NCI-H226 (cell line): ENCODE measurements around the gene KCP.

Source experiments
- DNase-seq: peaks from one replicate; pipeline ENCODE4 v3.0.0-alpha.2; 2015

Gene KCP

DNA sequence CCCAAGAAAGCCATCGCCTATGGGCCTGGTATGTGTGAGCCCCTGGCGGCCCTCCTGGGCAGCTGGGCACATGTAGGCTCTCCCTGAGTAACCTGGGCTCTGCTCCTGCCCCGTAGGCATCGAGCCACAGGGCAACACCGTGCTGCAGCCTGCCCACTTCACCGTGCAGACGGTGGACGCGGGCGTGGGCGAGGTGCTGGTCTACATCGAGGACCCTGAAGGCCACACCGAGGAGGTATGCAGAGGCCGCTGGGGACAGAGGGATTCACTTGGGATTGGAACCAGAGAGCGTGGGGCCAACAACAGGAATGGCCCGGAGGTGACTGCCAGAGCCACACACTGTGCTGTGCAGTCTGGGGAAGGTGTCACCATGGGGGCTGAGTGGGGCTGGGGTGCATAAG, 73.0 kb downstream of the KCP start:
- no peak for DNase-seq

DNA sequence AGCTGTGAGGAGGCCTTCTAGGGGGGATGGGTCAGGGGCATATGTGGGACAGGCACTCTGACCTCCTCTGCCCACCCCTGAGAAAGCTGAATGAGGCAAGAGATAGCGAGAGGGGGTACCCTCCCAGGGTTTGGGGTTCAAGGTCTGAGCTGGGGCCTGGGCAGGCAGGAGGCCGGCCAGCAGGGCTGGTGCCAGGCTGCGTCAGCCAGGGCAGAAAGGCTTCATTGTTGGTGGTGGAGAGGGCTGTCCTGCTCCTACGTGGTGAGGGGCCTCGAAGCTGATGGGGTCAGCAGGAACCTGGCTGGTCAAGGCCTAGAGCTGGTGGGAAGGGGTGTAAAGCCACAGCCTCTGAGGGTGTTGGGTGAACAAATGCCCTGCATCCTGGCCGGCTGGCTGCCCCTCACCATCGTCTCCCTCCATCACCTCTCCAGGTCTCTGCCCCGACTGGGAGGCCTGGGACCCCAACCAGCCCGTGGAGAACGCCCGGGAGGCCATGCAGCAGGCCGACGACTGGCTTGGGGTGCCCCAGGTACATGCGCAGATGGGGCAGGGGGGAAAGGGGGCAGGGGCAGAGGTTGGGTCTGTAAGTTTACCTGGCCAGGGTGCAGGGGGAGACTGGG, 73.7 kb downstream of the KCP start:
- no peak for DNase-seq

DNA sequence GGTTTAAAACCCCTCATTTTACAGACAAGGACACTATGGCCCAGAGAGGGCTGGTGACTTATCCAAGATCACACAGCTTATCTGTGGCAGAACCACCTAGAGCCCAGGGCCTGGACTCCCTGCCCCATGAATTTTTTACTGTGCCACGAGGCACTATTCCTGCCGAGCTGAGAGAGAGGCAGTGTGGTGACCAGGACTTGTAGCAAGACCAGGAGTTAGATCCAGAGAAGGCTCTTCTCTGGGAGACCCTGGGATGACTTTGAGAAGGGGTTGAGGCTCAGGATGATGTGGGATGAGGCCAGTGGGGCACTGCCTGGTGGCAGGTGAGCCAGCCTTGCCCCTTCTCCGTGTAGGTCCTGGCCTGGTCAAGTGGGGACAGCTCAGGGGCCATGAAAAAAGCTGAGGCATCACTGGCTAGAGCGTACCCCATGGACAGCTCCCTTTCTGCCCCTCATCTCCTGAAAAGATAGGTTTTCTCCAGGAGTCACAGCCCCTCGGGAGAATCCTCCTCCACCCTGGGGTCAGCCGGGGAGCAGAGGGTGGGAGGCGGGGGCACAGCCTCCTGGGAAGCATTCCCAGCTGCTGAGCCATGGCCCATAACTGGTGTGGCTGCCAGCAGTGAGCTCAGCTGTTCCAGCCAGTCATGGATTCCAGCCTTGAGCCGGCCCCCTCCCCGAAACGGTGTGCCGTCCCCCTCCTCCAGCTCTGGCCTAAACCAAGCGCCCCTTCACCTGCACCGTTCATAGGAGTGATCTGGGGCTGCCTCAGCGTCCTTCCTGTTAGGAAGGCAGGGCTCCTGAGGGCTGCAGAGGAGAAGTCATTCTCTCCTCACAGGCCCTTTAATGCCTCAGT, 74.5 kb downstream of the KCP start:
- DNase-seq = no peak

DNA sequence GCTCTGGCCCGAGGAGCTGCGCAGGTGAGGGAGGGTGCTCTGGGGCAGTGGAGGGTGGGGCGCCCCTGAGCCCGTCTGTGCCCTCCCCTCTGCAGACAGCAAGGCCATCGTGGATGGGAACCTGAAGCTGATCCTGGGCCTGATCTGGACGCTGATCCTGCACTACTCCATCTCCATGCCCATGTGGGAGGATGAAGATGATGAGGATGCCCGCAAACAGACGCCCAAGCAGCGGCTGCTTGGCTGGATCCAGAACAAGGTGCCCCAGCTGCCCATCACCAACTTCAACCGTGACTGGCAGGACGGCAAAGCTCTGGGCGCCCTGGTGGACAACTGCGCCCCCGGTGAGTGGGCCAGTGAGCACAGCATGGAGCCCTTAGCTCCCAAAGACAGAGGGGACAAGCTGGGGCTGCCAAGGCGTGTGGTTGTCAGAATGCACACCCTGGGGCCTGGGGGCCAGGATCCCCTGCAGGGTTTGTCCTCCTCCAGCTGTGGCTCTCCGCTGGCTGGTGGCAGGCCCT, 75.2 kb downstream of the KCP start:
- no peak for DNase-seq

DNA sequence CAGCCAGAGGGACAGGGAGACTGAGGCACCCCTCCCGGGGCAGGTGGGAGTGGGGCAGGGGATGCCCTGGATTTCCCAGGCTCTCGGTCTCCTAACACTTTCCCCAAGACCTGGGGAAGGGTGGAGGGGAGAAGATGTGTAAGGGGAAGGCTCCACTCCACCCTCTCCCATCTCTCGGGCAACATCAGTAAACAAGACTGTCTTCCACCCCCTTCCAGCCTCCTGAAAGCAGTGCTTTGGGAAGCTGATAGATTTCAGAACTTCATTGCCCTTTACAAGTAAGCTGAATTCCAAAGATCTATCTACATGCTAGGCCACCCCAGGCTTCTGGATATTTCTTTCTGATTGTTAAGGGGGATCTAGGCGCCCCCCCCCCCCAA, 76.6 kb downstream of the KCP start:
- no peak for DNase-seq

DNA sequence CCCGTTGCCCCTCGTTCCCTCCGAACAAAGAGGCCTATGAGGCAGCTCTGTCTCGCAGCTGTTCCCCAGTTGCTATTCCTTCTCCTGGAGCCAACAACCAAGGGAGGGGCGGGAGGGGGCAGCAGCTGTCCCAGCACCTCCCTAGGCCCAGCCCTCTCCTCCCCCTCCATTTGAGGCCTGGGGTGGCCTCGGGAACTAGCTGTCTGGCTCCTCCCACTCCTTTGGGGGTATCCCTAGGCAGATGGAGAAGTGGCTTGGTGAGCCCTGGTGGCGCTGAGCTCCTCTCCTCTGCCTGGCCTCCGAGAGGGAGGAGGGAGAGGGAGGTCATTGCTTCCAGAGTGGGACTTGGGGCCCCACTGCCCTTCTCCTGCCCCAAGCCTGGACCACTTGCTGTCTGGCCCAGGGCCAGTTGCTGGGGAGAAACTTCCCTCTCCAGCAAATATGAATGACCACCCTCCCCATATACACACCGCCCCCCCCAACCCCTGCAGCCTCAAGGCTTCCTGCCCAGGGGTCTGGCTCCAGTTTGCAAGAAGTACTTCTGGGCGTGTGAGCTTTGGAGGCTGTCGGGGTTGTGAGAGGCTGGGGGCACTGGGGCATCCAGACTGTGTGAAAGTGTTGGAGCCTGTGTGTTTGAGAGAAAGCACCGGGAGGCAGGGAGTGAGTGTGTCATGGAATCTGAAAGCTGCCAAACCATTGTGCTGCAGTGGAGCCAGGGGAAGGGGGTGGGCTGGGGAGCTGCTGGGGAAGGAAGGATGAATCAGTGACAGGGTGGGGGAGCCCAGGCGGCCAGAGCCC, 77.2 kb downstream of the KCP start:
- DNase-seq = peak; percentile 68

DNA sequence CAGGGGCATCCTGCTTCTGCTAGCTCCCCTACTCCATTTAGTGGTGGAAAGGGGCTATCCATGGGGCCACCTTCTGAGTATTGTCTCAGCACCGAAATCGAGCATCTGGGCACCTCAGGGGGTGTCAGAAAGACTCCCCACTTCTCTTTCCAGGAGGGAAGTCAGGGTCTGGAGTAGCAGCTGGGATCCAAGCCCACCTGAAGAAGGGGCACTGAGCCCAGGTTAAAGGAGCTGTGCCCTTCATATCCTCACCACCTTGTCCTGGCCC, 77.7 kb downstream of the KCP start:
- DNase-seq = no peak

DNA sequence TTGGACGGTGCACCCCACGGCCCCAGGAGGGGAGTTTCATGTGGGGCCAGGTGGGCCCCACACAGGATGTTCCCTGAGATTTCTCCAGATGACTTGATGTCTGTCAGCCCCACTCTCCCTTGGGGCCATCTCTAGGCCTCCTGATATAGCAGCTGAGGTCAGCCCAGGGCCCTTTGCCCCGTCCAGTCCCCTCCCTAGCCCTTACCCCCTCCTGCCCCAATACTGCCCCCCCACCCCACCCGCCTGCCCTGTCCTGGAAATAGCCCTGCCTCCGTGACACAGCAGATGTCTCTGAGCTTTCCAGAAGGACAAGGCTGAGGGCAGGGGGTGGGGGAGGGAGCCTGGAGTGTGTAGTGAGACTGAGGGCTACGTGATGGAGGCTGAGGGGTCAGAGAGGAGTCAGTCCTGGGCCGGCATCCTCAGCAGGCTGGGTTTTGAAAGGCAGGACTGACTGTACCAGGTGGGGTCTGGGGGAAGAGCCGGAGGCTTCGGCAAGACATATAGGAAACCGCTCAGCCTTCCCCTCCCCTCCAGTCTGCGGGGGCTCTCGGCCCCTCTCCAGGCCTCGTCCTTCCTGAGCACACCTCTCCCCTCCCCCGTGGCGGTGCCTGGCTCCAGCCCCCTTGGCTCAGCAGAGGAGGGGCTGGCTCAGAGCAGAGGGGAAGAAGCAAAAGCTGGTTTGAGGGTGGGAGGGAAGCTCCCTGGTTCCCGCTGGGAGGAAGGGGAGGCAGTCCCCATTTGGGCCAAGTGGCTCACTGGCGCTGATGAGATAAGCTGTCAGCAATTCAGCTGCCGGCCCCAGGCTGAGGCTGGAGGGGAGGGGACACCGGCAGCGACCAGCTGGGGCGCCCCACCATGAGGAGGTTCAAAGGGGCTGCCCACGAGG, 78.3 kb downstream of the KCP start:
- DNase-seq = peak; percentile 66

DNA sequence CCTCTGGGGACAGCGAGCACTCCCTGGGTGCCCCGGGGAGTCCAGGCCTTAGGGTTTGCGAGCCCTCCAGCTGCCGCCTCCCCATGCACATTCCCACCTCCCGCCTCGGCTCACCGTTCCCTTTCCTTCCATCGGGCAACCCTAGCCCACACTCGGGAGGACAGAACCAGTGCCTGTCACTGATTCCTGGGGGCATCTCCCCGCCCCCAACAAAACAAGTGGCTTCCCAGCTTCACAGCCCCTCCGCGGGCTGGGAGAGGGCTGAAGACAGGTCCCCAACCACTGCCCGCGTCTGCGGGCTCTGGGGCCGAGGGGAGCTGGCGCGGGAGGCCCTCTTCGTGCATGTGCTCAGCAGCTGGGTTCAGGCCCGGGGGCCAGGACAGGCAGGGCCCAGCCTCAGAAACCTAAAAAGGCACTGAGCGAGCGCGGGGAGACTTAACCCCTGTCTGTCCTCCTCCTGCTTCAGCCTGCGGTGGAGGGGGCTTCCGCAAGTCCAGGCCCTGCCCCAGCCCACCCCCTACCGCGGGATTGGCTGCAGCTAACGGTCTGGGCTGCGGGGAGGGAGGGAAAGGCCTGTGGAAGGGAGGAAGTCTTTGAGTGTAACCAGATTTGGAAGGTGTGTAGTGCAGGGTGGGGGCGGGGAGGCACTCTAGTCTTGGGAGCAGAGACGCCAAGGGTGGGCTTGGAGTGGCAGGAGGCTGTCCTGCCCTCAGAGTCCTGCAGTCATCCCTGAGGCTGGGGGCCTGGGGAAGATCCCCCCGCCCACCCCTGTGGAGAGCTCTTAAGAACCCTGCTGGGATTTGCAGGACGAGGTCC, 79.1 kb downstream of the KCP start:
- DNase-seq = peak; percentile 55

DNA sequence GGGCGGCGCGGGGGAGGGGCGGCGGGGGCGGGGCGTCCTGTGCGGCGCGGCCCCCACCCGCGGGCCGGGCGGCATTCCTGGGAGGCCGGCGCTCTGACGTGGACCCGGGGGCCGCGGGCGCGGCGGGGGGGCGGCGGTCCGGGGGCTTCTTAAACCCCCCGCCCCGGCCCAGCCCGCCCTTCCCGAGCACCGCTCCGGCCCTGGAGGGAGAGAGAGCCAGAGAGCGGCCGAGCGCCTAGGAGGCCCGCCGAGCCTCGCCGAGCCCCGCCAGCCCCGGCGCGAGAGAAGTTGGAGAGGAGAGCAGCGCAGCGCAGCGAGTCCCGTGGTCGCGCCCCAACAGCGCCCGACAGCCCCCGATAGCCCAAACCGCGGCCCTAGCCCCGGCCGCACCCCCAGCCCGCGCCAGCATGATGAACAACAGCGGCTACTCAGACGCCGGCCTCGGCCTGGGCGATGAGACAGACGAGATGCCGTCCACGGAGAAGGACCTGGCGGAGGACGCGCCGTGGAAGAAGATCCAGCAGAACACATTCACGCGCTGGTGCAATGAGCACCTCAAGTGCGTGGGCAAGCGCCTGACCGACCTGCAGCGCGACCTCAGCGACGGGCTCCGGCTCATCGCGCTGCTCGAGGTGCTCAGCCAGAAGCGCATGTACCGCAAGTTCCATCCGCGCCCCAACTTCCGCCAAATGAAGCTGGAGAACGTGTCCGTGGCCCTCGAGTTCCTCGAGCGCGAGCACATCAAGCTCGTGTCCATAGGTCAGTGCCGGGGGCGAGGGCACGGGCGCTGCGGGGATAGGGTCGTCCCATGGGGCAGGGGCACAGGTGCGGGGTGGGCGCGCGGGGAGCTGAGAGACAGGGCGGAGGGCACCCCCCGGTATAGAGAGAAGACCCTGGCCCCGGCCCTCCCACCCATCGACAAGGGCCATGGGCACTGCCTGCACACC, 80.0 kb downstream of the KCP start, which contains the start of gene FLNC:
TSS of gene FLNC (plus strand) at position 176 of the 947 bp plus-strand sequence. CDS start at position 408, 232 bp downstream.
- peak; percentile 69 for DNase-seq

DNA sequence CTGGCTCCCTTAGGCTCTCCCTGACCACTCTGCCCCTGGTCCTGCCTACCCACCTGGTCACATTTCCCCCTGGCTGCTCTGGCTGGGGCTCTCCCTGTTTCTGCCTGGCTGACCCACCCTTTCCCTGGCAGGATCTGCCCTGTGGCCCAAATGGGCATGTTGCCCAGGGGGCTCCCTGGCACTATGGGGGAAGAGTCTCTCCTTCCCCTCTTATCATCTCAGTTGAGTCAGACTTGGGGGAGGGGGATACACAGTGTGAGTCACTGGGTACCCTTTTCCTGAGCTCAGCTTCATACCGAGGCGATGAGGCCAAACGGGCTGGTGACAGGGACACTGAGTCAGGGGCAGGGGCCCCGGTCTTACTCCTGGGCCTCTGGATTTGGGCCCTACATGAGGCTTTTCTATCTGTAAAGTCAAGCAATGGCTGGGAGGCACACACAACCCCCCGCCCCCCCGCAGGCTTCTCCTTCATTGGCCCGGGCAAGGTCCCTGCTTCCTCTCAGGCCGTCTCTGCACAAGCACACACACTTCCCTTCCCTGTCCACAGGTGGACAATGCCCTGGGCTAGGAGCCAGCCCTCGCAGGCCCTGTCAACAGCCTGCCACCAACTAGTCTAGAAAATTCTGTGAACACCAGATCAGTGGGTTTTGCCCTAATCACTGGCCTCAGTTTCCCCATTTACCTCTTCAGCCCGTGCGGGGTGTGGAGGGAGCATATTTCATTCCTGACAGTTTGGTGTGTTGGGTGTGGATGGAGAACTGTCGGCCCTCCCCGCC, 80.9 kb downstream of the KCP start:
- peak; percentile 92 for DNase-seq

DNA sequence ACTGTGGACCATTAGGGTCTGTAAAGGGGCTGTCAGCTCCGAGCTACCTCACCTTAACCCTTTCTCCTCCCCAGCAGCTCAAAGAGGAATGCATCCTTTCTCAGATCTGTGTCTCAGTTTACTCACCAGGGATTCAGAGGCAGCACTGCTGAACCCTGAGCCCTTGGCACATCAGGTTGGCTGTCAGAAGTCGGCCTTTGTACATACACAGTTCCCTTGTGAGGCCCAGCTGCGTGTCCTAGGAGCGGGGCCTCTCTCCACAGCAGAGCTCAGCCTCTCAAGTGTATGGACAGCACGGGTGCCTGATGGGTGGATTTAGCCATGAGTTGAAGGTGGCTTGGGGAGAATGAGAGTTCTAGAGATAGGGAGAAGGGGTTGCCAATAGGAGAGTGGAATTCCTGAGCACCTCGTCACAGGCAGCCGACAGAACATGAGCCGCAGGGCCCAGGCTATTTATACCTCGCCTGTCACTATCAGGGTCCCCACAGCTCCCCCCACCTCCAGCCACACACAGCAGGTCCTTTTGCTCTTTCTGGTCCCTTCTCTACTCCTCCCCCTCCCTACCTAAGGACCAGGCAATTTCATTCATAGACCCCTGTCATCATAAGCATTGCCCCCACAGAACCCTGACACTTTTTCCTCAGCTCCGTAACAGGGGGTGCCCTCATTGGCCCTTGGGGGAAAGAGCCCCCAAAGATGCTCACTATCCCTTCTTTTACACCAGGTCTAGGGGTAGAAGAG, 82.4 kb downstream of the KCP start:
- DNase-seq = peak; percentile 80

DNA sequence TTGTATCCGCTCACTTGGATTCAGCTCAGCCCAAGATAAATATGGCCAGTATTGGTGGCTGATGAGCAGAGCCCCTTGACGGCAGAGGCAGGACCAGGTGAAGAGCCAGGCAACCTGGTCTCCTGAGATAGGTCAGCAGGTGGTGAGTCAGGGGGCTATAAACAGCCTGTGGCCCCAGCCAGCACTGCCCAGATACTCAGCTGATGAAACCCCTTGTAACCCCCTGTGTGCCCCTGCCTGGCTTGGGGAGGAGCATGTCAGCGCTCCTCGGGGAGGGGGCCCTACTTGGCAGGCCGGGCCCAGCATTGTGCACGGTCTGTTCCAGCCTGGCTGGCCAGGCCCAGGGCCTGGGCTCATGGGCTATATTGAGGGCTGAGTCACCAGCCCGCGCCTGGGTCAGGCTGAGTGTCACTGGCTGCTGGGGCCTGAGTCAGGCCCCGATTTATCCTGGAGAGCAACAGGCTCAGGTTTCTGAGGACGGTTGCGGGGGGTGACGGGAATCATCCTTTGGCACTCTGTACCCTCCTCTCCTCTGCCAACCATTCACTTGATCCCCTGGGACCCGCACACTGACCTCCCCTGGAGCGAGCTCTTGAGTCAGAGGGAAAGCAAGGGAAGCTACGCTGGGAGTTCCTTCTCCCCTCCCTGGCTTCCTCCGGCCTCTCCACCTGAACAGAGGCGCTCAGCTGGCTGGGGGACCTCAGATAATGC, 83.1 kb downstream of the KCP start:
- DNase-seq = peak; percentile 56

DNA sequence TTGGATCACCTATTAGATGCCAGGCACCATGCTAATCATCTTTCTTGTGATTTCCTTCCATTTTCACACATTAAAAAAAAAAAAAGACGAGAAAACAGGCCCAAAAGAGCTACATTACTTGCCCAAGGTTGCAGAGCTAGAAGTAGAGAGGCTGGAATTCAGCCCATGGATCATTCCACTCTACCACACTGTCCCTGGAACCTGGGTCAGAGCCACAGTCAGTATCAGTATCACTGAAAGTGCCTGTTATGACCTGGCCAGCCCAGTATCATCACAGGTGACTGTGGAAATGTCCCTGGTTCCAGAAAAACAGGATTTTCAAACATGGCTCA, 83.6 kb downstream of the KCP start:
- DNase-seq = no peak
